Retinal pigment epithelial cell (primary cell): ENCODE data around the gene RAB3C.

Experiments
- DNase-seq: peaks from one replicate; pipeline ENCODE4 v3.0.0-alpha.2; 2010; ENCODE audit warnings: low read depth
- H3K4me3 ChIP-seq: 2 replicates; pipeline ENCODE4 v1.5.1; 2011; ENCODE audit warnings: mild to moderate bottlenecking, low read length, control low read depth, moderate library complexity
- TF ChIP-seq, protein P1 (sequence below): conservative IDR thresholded peaks from 2 replicates; pipeline ENCODE4 v1.5.1; 2011; ENCODE audit warnings: low read depth, low read length, control low read depth, inconsistent platforms

The RAB3C gene

DNA sequence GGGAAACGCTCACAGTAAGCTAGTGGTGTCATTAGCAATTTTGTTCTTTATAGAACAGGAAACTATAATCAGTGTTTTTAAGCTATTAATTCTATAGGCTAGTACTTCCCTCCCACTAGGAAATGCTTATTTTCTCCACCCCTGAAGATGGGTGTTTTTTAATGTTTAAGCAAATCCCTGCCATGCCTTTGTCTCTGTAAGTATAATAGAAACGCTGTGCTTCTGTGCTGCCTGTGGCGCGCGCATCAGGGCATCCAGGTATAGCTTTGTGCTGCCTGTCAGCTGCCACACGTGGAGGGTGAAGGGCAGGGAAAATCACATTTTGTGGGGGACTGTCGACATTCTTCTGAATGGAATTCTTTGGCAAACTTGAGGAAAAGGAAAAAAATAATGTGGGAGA lies 217.5 kb downstream of the RAB3C start:
- no peak for DNase-seq
- TF ChIP-seq, protein P1, sequence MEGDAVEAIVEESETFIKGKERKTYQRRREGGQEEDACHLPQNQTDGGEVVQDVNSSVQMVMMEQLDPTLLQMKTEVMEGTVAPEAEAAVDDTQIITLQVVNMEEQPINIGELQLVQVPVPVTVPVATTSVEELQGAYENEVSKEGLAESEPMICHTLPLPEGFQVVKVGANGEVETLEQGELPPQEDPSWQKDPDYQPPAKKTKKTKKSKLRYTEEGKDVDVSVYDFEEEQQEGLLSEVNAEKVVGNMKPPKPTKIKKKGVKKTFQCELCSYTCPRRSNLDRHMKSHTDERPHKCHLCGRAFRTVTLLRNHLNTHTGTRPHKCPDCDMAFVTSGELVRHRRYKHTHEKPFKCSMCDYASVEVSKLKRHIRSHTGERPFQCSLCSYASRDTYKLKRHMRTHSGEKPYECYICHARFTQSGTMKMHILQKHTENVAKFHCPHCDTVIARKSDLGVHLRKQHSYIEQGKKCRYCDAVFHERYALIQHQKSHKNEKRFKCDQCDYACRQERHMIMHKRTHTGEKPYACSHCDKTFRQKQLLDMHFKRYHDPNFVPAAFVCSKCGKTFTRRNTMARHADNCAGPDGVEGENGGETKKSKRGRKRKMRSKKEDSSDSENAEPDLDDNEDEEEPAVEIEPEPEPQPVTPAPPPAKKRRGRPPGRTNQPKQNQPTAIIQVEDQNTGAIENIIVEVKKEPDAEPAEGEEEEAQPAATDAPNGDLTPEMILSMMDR, result no peak
- no peak overlapping the region for H3K4me3 ChIP-seq

- no peak for DNase-seq
- no peak overlapping the region for H3K4me3 ChIP-seq
- TF ChIP-seq, protein P1, result no peak
These were observed 218.1 kb downstream of the RAB3C start for GRCh38 chr5:58800861-58801540.

GRCh38 chr5:58803056-58803455 lies 220.2 kb downstream of the RAB3C start:
- no peak for DNase-seq
- no peak overlapping the region for H3K4me3 ChIP-seq
- TF ChIP-seq, protein P1, result no peak

DNA sequence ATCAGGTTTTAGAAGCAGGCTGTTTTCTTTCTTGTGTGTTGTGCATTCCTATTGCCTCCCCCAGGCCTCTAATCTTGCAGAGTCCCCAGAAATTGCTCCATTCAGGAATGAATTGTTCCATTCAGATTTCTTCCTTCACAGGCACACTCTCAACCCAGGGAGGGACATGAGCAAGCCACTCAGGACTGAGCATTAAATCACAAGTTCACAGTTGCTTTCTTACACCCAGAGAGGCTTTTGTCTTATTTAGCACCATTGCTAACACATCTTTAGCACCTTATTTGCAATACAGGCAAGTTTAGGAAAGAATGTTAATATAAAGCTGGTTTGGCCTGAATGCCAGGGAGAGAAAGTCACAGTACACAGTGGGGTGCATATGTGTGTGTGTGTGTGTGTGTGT lies 221.4 kb downstream of the RAB3C start:
- DNase-seq, result no peak
- TF ChIP-seq, protein P1, result no peak
- H3K4me3 ChIP-seq, result no peak overlapping the region

GRCh38 chr5:58810086-58810485 lies 227.2 kb downstream of the RAB3C start:
- TF ChIP-seq, protein P1, result no peak
- H3K4me3 ChIP-seq, result no peak overlapping the region
- no peak for DNase-seq

- H3K4me3 ChIP-seq, result no peak overlapping the region
- TF ChIP-seq, protein P1, result no peak
- DNase-seq, result no peak
These were observed 231.0 kb downstream of the RAB3C start for GRCh38 chr5:58813855-58814254.

- TF ChIP-seq, protein P1, result no peak
- no peak overlapping the region for H3K4me3 ChIP-seq
- no peak for DNase-seq
These were observed 233.4 kb downstream of the RAB3C start for GRCh38 chr5:58816181-58816731.
